Activated CD8-positive, alpha-beta memory T cell treated with anti-CD3 and anti-CD28 coated beads, Interleukin-2, amount 10 ng/mL, durations not matched to agents 7 days and 5 days (primary cell): ENCODE measurements around the gene MLXIP. TPM values are rescaled to one million over a fixed set of nuclear protein-coding genes. Genes with fewer than 3 reads are reported as not detected.

Experiments used
- ATAC-seq: fragments of 150-1000 bp; cut with Tn5 transposase; one replicate; pipeline ENCODE4 v1.10.0; 2021; ENCODE audit warnings: moderate library complexity
- CTCF ChIA-PET: fragments of 350-600 bp; sonication (Branson Sonifier 250); formaldehyde crosslinking; loops from one replicate; lab custom pipeline; 2021; ENCODE audit warnings: antibody characterized with exemption; lab: Charles Lee
- DNase-seq: peaks from one replicate; pipeline ENCODE4 v3.0.0-alpha.2; 2020
- H3K27ac Mint-ChIP-seq: one replicate; pipeline ENCODE4 v1.8.0; 2021; ENCODE audit warnings: mild to moderate bottlenecking, mixed read lengths
- H3K27me3 Mint-ChIP-seq: one replicate; pipeline ENCODE4 v1.8.0; 2021; ENCODE audit warnings: mixed read lengths
- H3K36me3 Mint-ChIP-seq: one replicate; pipeline ENCODE4 v1.8.0; 2021; ENCODE audit warnings: mild to moderate bottlenecking, mixed read lengths
- H3K4me1 Mint-ChIP-seq: one replicate; pipeline ENCODE4 v1.8.0; 2021; ENCODE audit warnings: mixed read lengths
- H3K4me3 Mint-ChIP-seq: one replicate; pipeline ENCODE4 v1.8.0; 2021; ENCODE audit warnings: mild to moderate bottlenecking, moderate library complexity, mixed read lengths
- H3K9me3 Mint-ChIP-seq: one replicate; pipeline ENCODE4 v1.8.0; 2022; ENCODE audit warnings: low read depth, mixed read lengths
- total RNA-seq, 2 experiments: library from RNA; stranded (reverse); gene quantifications; one replicate each; pipeline ENCODE4 v1.2.3, GENCODE V29; 2021

MLXIP gene
- total RNA-seq, 2 experiments from 2014 or later = 36.1 to 36.4 TPM

DNA sequence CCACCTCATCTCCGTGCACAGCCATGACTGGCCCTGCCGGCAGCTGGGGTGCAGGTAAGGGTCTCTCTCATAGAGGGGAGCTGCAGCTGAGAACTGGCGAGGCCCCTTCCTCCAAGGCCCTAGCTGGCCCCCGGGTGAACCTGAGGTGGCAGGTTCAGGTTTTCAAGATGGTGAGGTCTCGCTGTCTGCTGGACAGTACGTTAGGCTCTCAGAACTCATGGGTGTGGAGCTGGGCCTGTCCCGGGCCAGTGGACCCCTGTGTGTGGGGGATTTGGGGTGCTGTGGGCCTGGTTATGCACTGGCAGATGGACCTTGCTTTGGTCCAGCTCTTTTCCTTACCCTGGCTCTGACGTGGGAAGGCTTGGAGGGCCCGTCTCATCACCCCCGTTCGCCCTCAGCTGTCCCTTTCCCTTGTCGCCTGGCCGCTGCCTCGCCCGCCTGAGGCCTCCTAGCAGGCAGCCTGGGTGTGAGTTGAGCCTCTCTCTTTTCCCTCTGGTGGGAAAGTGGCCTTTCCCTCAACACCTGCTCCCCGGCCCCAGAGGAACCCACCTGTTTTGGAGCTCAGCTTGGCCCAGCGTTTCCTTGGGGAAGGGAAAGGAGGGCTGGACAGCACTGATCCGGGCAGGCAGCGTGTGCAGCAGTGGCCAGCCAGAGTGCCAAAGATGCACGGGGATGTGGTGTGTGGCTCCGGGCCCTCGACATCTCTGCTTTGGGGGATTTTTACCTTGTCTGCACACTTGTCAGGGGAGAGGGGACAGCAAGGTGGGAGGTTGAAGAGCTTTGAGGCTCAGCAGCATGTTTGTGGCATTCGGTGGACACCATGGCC, 67.2 kb downstream of the MLXIP start:
- DNase-seq = no peak
- H3K9me3 Mint-ChIP-seq = no peaks in the 10 kb centered on the region
- peaks cover 8% of the 10 kb centered on the region for H3K27me3 Mint-ChIP-seq
- H3K27ac Mint-ChIP-seq = no peak overlapping the region
- H3K4me1 Mint-ChIP-seq = peaks cover 3% of the 10 kb centered on the region
- H3K36me3 Mint-ChIP-seq = peaks cover 2% of the 10 kb centered on the region
- CTCF ChIA-PET = no interaction called here
- no peak overlapping the region for H3K4me3 Mint-ChIP-seq
- ATAC-seq = no peak

GRCh38 chr12:122147514-122148290, 69.1 kb downstream of the MLXIP start:
- Mint-ChIP-seq H3K27me3 (peaks cover 14% of the 10 kb centered on the region), H3K4me1 (peaks cover 3% of the 10 kb centered on the region), H3K4me3 (no peak overlapping the region), H3K27ac (no peak overlapping the region), H3K9me3 (no peaks in the 10 kb centered on the region), H3K36me3 (peaks cover 2% of the 10 kb centered on the region)
- no peak for ATAC-seq
- CTCF ChIA-PET = interaction anchor here (0.9 to 1.9 kb wide), 2 partner anchors 17 to 24 kb away, joined by 3 to 4 read pairs; no protein-coding TSS in a partner anchor
- no peak for DNase-seq

- ATAC-seq (no peak), DNase-seq (no peak)
- no peak overlapping the region for H3K27ac Mint-ChIP-seq
- CTCF ChIA-PET = no interaction called here
- peaks cover 19% of the 10 kb centered on the region for H3K27me3 Mint-ChIP-seq
- peaks cover under 1% of the 10 kb centered on the region for H3K36me3 Mint-ChIP-seq
- H3K4me1 Mint-ChIP-seq = peaks cover 3% of the 10 kb centered on the region
- no peak overlapping the region for H3K4me3 Mint-ChIP-seq
- H3K9me3 Mint-ChIP-seq = no peaks in the 10 kb centered on the region
These were observed 70.1 kb downstream of the MLXIP start for GRCh38 chr12:122148657-122149056.

- CTCF ChIA-PET = interaction anchor here (1.2 to 1.6 kb wide), 2 partner anchors 16 to 27 kb away, joined by 3 read pairs; no protein-coding TSS in a partner anchor
- Mint-ChIP-seq H3K27ac (no peak overlapping the region), H3K4me3 (no peak overlapping the region), H3K36me3 (no peaks in the 10 kb centered on the region), H3K27me3 (peaks cover 24% of the 10 kb centered on the region), H3K9me3 (no peaks in the 10 kb centered on the region), H3K4me1 (peaks cover 3% of the 10 kb centered on the region)
- DNase-seq (no peak), ATAC-seq (no peak)
These were observed 71.6 kb downstream of the MLXIP start for GRCh38 chr12:122150127-122150681.

DNA sequence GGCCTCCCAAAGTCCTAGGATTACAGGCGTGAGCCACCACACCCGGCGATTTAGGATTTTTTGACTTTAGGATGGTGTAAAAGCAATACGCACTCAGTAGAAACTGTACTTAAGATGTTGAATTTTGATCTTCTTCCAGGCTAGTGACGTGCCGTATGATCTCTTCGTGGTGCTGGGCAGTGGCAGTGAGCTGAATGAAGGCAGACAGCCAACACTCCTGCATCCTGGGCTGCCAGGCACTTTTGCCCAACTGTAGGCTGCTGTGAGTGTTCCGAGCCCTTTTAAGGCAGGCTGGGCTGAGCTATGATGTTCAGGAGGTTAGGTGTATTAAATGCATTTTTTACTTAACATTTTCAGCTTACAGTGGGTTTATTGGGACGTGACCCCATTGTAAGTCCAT, 74.2 kb downstream of the MLXIP start:
- no peaks in the 10 kb centered on the region for H3K36me3 Mint-ChIP-seq
- peaks cover 27% of the 10 kb centered on the region for H3K27me3 Mint-ChIP-seq
- H3K4me1 Mint-ChIP-seq = peaks cover 3% of the 10 kb centered on the region
- H3K4me3 Mint-ChIP-seq = no peak overlapping the region
- H3K9me3 Mint-ChIP-seq = no peaks in the 10 kb centered on the region
- CTCF ChIA-PET = interaction anchor here (1.0 to 1.1 kb wide), 2 partner anchors 9 to 98 kb away, joined by 3 to 4 read pairs; no protein-coding TSS in a partner anchor
- ATAC-seq = no peak
- no peak overlapping the region for H3K27ac Mint-ChIP-seq
- DNase-seq = no peak

DNA sequence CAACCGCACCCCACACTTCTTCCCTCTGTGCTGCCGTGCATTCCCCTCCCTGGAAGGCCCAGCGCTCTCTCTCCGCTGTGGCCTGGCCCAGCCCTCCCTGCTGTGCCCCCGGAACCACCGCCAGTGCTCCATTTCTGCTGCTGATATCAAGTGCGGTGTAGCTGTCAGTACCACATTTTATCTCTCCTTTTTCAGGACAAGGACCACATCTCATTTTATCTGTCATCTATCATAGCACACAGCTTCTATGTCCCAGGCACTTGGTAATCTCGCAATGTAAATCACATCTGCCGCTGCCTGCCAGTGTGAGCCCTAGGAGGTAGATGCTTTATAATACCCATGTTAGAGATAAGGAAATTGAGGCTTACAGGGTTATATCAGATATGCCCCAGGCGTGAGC, 77.1 kb downstream of the MLXIP start:
- ATAC-seq = no peak
- peaks cover under 1% of the 10 kb centered on the region for H3K4me1 Mint-ChIP-seq
- CTCF ChIA-PET = interaction anchor here (1.6 kb wide), 1 partner anchor 35 kb away, joined by 6 read pairs; no protein-coding TSS in a partner anchor
- no peak overlapping the region for H3K4me3 Mint-ChIP-seq
- no peak overlapping the region for H3K27ac Mint-ChIP-seq
- no peaks in the 10 kb centered on the region for H3K36me3 Mint-ChIP-seq
- peaks cover 35% of the 10 kb centered on the region for H3K27me3 Mint-ChIP-seq
- H3K9me3 Mint-ChIP-seq = no peaks in the 10 kb centered on the region
- DNase-seq = no peak

DNA sequence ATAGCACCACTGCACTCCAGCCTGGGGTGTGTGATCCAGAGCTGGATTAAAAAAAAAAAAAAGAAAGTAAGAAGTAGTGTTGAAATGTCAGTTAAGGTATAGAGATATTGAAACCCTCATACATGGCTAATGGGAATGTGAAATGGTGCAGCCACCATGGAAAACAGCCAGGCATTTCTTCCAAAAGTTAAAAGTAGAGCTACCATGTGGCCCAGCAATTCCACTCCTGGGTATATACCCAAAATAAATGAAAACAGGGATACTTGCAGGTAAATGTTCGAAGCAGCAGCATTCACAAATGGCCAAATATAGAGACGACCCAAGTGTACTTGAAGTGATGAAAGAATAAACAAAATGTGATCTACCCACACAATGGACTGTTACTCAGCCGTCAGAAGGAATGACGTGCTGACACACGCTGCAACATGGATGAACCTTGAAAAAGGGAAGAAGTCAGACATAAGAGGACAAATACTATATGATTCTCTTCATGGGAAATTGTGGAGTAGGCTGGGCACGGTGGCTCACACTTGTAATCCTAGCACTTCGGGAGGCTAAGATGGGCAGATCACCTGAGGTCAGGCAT, 80.2 kb downstream of the MLXIP start:
- no peak overlapping the region for H3K4me3 Mint-ChIP-seq

DNA sequence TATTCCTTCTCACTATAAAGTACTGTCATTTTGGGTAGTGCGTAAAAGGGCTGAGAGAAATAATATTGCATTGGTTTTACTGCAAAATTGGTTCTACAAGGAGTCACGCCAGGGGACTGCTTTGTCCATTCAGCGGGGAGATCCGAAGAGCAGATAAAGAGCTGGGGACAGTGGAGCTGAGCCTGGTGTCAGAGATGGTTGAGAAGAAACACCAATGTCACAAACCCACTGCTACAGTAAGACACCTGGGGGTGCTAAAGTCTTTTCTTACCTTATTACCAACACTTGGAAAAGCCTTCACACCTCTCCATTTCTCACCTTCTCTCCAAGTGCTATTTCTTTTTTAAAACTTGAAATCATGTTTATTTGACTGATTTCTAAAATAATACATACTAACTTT, 81.3 kb downstream of the MLXIP start:
- H3K9me3 Mint-ChIP-seq = no peaks in the 10 kb centered on the region
- ATAC-seq = peak; percentile 52

More for the DNA sequence above, 80.2 kb downstream of the MLXIP start:
- CTCF ChIA-PET = interaction anchor here (1.1 to 3.7 kb wide), 4 partner anchors 9 to 104 kb away, joined by 3 to 31 read pairs (median 4); no protein-coding TSS in a partner anchor
- H3K36me3 Mint-ChIP-seq = peaks cover 2% of the 10 kb centered on the region
- ATAC-seq (no peak), DNase-seq (no peak)
- H3K9me3 Mint-ChIP-seq = no peaks in the 10 kb centered on the region
- H3K27ac Mint-ChIP-seq = no peak overlapping the region
- peaks cover 33% of the 10 kb centered on the region for H3K27me3 Mint-ChIP-seq
- peaks cover 23% of the 10 kb centered on the region for H3K4me1 Mint-ChIP-seq

DNA sequence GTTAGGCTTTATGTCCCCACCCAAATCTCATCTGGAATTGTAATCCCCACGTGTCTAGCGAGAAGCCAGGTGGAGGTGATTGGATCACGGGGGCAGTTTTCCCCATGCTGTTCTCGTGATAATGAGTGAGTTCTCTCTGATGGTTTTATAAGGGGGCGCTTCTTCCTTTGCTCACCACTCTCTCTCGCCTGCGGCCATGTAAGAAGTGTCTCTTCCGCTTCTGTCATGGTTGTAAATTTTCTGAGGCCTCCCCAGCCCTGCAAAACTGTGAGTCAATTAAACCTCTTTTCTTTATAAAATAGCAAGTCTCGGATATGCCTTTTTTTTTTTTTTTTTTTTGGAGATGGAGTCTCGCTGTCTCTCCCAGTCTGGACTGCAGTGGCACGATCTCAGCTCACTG, 82.2 kb downstream of the MLXIP start:
- Mint-ChIP-seq H3K36me3 (peaks cover 2% of the 10 kb centered on the region), H3K4me1 (peaks cover 32% of the 10 kb centered on the region), H3K9me3 (no peaks in the 10 kb centered on the region), H3K27ac (no peak overlapping the region), H3K4me3 (no peak overlapping the region), H3K27me3 (peaks cover 37% of the 10 kb centered on the region)
- ATAC-seq (no peak), DNase-seq (no peak)
- CTCF ChIA-PET = interaction anchor here (1.0 to 4.0 kb wide), 3 partner anchors 31 to 121 kb away, joined by 3 to 25 read pairs (median 4); no protein-coding TSS in a partner anchor

More for the DNA sequence above, 81.3 kb downstream of the MLXIP start:
- H3K4me1 Mint-ChIP-seq = peaks cover 26% of the 10 kb centered on the region
- CTCF ChIA-PET = interaction anchor here (0.6 to 3.7 kb wide), 5 partner anchors 8 to 193 kb away, joined by 3 to 31 read pairs (median 4); no protein-coding TSS in a partner anchor
- no peak for DNase-seq
- H3K4me3 Mint-ChIP-seq = no peak overlapping the region
- peaks cover 33% of the 10 kb centered on the region for H3K27me3 Mint-ChIP-seq
- H3K36me3 Mint-ChIP-seq = peaks cover 2% of the 10 kb centered on the region
- H3K27ac Mint-ChIP-seq = no peak overlapping the region

DNA sequence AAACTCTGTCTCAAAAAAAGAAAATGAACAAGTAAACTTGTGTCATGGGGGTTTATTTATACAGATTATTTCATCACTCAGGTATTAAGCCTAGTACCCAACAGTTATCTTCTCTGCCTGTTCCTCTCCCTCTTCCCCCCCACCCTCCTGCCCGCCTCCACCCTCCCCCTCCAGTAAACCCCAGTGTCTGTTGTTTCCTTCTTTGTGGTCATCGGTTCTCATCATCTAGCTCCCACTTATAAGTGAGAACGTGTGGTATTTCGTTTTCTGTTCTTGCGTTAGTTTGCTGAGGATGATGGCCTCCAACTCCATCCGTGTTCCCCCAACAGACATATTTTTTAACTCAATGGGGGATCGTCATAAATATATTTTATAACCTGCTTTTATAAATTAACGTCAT, 83.1 kb downstream of the MLXIP start:
- H3K4me3 Mint-ChIP-seq = peak overlapping the region; percentile 28
- H3K4me1 Mint-ChIP-seq = peaks cover 37% of the 10 kb centered on the region
- CTCF ChIA-PET = interaction anchor here (0.6 to 4.0 kb wide), 6 partner anchors 9 to 120 kb away, joined by 3 to 25 read pairs (median 3); partner anchors contain the start of gene MLXIP
- peak; percentile 17 for ATAC-seq
- peaks cover 2% of the 10 kb centered on the region for H3K36me3 Mint-ChIP-seq
- peak; percentile 60 for DNase-seq
- H3K27ac Mint-ChIP-seq = peak overlapping the region; percentile 77
- no peaks in the 10 kb centered on the region for H3K9me3 Mint-ChIP-seq
- peaks cover 37% of the 10 kb centered on the region for H3K27me3 Mint-ChIP-seq

DNA sequence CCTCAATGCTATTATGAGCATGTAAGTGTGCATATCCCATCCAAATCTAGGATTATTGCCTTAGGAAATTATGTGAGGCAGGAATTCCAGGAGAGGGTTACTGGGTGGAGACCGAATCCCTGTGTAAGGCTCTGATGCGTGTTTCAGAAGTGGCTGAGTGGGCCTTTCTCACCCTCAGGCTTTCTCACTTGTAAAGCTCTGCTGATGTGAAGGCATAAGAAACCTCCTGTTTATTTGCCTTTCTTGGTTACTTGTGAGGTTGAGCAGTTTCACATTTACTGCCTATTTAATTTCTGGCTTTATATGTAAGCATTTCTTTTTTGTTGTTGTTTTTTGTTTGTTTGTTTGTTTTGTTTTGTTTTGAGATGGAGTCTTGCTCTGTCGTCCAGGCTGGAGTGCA, 84.4 kb downstream of the MLXIP start:
- H3K27ac Mint-ChIP-seq = peak overlapping the region; percentile 46
- H3K4me1 Mint-ChIP-seq = peaks cover 46% of the 10 kb centered on the region
- H3K4me3 Mint-ChIP-seq = no peak overlapping the region

More for the DNA sequence above, 84.4 kb downstream of the MLXIP start:
- DNase-seq = no peak
- no peak for ATAC-seq
- Mint-ChIP-seq H3K27me3 (peaks cover 34% of the 10 kb centered on the region), H3K36me3 (peaks cover 2% of the 10 kb centered on the region), H3K9me3 (no peaks in the 10 kb centered on the region)
- CTCF ChIA-PET = interaction anchor here (1.1 to 4.0 kb wide), 3 partner anchors 9 to 40 kb away, joined by 3 to 25 read pairs (median 3); no protein-coding TSS in a partner anchor
